ENCODE measurements around the gene GRHL1.

The GRHL1 gene

DNA sequence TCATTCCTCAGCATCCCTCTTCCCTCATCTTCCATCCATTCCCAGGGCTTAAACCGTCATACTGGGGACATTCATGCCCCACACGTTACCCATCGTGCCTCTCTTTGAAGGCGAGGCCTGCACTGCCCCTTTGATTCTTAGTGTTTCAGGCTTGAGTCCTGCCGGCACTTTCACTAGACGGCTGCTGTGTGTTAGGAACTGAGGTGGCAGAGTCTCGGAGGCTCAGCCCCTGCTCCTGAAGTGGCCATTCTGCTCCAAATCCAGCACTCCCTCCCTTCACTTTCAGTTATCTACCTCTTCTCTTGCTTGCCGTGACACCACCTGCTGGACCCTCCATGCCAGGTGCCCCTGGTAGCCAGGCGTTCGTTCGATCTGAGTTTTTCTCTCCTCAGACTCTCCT, 43.0 kb downstream of the GRHL1 start:
- DNase-seq (ENCODE audit: low read depth in 2 of 2) = no peak

- DNase-seq (ENCODE audit: low read depth in 2 of 2) = no peak
Measured at GRCh38 chr2:9995059-9995458, 43.6 kb downstream of the GRHL1 start.

- no peak for DNase-seq (ENCODE audit: low read depth in 2 of 2)
Measured at GRCh38 chr2:9996321-9996720, 44.8 kb downstream of the GRHL1 start.

GRCh38 chr2:9997936-9998335, 46.4 kb downstream of the GRHL1 start:
- no peak for DNase-seq (ENCODE audit: low read depth in 2 of 2)

- DNase-seq (ENCODE audit: low read depth in 2 of 2) = no peak
Measured at GRCh38 chr2:9998916-9999654, 47.6 kb downstream of the GRHL1 start.

GRCh38 chr2:9999693-10000092, 48.2 kb downstream of the GRHL1 start:
- DNase-seq (ENCODE audit: low read depth in 2 of 2) = no peak

DNA sequence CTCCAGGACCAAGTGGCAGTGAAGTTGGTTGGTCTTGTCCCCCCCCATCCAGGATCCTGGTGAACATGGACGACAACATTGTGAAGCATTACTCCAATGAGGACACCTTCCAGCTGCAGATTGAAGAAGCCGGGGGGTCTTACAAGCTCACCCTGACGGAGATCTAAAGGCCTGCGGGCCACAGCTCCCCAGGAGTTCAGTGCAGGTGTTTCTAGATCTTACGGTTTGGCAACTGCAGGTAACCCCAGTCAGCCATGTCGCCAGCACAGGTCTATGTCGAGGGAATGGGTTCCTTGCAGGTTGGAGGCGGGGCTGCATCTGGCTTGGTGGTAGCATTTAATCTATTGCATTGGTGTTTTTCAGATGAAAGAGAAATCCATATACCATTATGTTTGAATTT, 49.0 kb downstream of the GRHL1 start:
- no peak for DNase-seq (ENCODE audit: low read depth in 2 of 2)

GRCh38 chr2:10001586-10001985, 50.1 kb downstream of the GRHL1 start:
- DNase-seq (ENCODE audit: low read depth in 2 of 2) = no peak

DNA sequence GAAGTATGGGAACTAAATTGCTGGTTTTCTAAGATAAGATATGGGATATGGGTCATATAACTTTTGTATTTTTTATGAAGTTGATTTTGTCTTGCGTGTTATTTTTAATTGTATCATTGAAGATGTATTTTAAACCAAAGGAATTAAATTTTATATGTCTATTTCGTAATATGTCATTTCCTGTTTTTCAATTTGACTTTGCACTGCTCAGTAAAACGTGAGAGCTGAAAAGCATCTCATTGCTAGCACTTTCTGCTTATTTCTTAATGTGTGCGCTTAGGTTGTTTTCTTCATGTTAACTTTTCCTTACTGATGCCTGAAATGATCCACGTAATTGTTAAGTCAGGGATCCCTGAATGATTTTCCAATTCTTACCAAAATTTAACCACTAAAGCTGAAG, 50.6 kb downstream of the GRHL1 start:
- DNase-seq (ENCODE audit: low read depth in 2 of 2) = no peak

- DNase-seq (ENCODE audit: low read depth in 2 of 2) = no peak
Measured at GRCh38 chr2:10002681-10003080, 51.2 kb downstream of the GRHL1 start.

DNA sequence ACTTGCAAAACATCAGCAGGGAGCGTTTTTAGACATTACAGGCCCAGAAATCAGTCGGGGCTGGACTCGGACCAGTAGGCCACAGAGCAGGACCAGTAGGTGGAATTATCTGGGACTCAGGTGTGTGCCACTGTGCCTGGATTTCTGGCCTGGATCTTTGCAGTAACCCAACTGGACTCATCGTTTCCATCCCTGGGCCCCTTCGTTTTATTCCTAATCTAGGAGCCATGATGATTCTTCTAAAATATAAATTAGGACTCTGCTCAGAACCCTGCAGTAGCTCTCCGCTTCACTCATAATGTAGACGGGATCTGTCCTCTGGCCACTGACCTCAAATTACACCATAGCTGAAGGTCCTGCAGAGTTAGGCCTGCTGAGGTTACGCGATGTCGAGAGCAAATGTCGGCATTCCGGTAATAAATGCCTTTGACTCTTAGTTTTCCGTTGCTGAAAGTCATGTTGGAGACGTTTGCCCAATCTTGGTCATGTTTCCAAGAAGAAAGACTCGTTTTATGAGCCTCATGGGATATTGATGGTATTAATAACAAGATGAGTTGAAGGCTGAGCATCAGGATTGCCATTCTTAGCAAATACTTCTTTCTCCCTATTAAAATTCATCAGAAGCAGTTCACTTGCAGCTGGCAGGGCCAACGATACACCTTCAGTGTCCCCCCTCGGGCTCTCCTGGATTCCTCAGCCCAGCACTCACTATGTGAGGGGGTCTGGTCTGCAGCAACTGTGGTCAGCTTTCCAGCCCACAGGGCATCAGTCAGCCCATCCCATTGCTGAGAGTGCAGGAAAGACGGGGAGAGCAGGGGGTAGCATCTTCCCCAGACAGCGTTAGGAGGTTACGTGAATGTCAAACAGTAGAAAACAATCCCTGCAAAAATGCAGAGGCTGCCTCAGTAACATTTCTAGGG, 52.0 kb downstream of the GRHL1 start:
- no peak for DNase-seq (ENCODE audit: low read depth in 2 of 2)

GRCh38 chr2:10004401-10004800, 52.9 kb downstream of the GRHL1 start:
- DNase-seq (ENCODE audit: low read depth in 2 of 2) = no peak

GRCh38 chr2:10004836-10005235, 53.3 kb downstream of the GRHL1 start:
- no peak for DNase-seq (ENCODE audit: low read depth in 2 of 2)

DNA sequence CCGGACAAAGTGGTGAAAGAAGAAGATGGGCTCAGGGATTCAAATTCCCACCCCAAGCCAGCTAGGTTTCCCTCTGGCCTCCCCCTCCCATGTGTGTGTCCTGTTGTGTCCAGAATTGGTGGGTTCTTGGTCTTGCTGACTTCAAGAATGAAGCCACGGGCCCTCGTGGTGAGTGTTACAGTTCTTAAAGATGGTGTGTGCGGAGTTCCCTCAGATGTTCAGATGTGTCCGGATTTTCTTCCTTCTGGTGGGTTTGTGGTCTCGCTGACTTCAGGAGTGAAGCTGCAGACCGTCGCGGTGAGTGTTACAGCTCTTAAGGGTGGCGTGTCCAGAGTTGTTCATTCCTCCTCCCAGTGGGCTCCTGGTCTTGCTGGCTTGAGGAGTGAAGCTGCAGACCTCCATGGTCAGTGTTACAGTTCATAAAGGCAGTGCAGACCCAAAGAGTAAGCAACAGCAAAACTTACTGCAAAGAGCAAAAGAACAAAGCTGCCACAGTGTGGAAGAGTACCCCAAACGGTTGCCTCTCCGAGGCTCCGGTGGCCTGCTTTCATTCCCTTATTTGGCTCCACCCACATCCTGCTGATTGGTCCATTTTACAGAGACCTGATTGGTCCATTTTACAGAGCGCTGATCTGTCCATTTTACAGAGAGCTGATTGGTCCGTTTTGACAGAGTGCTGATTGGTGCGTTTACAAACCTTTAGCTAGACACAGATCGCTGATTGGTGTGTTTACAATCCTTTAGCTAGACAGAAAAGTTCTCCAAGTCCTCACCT, 54.2 kb downstream of the GRHL1 start:
- no peak for DNase-seq (ENCODE audit: low read depth in 2 of 2)

DNA sequence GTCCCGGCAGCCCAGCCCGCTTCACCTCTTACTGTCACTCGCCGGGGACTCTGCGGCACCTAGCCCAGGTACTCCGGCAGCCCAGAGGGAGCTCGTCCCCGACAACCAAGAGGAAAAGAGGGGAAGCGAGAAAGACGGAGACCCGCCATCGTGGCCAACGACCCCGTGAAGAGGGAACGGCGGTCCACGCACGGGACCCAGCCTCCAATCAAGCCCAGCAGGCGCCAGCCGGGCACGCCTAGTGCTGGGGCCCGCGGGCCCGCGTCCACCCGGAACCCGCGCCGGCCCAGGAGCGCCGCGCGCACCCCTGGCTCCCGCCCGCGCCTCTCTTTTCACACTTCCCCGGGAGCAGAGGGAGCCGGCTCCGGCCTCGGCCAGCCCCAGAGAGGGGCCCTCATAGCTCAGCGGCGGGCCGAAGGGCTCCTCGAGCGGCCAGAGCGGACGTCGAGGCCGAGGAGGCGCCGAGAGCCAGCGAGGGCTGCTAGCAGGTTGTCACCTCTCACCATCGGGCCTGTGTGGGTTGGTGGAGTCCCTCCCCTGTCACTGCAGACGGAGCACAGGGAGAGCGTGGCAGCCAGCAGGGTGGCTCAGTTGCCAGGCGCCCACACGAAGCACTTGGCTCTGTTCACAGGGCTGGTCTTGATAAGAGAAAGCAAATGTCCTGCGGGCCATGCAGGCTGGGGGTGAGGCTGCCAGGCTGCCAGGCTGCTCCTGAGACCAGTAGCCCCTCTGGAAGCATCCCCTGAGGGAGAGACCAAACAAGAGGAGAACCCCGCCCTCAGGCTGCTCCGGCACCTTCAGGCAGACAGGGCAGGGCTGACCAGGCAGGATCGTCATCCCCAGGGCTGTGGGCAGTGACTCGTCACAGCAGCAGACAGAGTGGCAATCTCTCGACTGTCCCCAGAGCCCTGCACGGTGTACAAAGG, 55.0 kb downstream of the GRHL1 start:
- DNase-seq (ENCODE audit: low read depth in 2 of 2) = no peak

- DNase-seq (ENCODE audit: low read depth in 2 of 2) = no peak
Measured at GRCh38 chr2:10007435-10007834, 55.9 kb downstream of the GRHL1 start.

DNA sequence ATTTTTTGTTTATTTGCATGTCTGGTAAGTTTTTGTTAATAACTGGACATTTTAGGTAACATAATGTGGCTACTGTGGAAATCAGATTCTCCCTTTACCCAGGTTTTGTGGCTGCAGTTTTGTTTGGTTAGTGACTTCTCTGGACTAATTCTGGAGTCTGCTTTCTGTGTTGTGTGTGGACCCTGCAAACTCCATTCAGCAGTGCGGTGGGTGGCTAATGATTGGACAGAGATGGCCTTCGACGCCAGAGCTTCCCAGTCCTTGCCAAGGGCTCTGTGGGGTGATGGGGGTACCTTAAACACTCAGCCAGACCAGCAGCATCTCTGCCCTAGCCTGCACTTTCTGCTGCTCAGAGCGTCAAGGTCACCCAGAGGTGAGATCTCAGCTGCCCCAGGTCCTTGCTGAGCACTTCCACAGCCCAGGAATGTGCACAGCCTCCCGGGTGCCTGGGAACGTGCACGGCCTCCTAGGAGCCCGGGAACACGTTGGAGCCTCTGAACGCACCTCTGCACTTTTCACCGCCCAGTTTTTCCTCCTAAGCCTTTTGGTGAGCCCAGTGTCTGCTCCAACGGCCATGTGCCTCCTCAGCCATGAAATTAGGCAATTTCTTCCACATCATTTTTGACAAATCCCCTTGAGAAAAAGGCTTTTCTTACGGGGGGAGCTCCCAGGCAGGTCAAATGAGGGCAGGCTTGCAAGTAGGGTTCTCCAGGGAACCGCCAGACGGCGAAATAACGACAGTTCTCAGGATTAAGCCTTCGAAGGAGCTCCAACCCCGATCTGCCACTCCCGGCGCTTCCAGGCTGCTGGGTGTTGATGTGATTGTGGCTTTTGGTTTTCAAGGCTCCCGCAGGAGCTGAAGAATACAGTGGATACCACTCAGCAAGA, 56.7 kb downstream of the GRHL1 start:
- no peak for DNase-seq (ENCODE audit: low read depth in 2 of 2)

DNA sequence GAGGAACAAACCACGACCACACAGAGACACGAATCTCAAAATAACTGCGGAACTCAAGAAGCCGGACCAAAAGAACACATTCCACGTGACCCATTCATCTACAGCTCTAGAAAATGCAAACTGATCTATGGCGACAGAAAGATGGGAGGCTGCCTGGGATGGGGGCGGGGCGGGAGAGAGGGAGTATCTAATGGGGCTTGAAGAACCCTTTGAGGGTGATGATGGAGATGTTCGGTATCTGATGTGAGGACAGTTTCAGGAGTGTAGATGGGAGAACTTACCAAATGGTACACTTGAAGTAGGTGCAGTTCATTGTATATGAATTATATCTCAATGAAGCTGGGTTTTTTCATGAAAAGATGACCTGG, 57.3 kb downstream of the GRHL1 start:
- no peak for DNase-seq (ENCODE audit: low read depth in 2 of 2)

- no peak for DNase-seq (ENCODE audit: low read depth in 2 of 2)
Measured at GRCh38 chr2:10009271-10009810, 57.8 kb downstream of the GRHL1 start.
